ENCODE results near the gene NEK5.

NEK5 gene

DNA sequence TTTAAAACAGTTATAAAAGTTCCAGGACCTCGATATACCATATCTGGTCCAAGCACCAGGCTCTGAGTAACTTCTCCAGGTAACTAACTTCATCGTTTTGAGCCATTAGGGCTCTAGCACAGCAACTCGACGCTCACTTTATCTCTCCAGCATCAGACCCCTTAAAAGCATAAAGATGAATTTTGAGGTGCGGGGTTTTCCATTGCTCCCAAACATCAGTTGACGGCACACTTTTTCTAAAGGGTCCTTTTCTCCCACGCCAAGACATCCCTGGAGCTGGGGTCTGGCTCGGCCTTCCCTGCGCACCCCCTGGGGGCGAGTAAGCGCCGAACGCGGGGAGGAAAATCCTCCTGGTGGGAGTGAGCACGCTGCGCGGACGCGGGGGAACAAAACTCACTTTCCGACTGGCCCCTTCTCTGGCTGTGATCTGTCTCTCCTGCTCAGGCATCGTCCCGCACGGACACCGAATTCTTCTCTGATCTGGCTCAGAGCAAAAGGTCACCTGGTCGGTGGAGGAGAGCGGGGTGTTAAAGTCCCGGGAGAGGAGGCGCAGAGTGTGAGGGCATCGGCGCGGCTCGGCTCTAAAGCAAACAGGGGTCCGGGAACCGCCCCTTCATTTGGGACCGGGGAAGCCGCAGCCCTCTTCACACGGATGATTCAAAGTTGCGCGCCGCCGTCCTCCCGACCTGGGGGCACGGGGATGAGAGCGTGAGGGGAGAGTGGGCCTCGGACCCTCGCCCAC is 117.8 kb downstream of the NEK5 start, which contains the start of gene ATP7B:
ATP7B (minus strand) TSS at position 561 of the 742 bp plus-strand sequence; CDS start at position 448, 113 bp downstream.
- peak; percentile 3 for DNase-seq (ENCODE audit: low read depth)

DNA sequence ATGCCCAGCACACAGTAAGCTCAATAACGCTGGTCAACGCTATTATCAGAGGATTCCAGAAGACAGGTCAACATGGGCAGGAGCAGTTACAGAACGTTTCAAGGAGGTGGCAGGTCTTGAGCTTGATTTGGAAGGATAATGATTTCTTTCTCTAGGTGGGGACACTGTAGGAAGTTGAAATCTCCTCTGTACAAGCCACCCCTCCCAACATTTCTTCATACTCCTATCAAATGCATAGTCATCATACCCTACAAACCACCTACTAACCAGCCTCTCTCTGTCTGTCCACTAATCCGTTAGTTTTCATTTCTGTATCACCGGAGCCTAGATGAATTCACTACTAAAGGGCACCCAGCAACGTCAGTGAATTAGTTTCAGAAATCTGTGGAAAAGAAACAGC is 118.9 kb downstream of the NEK5 start:
- DNase-seq (ENCODE audit: low read depth): no peak

GRCh38 chr13:52006523-52007245 is 122.2 kb downstream of the NEK5 start:
- DNase-seq (ENCODE audit: low read depth): no peak

GRCh38 chr13:52005841-52006522 is 122.9 kb downstream of the NEK5 start:
- no peak for DNase-seq (ENCODE audit: low read depth)

DNA sequence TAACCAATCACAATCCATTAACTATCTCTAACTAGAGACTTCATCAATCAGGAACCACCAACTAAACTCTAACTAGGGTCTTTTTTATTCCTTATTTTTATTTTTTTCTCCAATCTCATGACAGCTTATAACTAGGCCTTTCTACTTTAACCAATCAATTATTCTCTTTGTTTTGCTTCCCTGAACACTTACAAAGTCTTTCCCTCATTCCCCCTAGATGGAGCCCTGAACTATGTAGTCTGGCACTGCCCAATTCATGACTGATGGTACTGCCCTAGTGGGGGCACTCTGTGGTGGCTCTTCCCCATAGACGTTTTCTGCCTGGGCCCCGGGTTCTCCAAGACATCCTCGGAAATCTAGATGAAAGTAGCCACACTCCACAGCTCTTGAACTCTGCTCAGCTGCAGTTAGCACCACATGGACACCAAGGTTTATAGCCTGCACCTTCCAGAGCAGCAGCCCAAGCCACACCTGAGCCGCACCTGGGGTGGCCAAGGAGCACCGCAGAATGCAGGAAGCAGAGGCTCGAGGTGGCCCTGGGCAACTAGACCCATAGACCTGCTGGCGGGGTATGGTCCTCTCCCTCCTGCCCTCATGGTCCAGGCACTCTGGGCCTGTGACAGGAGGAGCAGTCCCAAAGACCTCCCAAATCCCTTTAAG is 124.2 kb downstream of the NEK5 start:
- no peak for DNase-seq (ENCODE audit: low read depth)

GRCh38 chr13:52003541-52003940 is 125.3 kb downstream of the NEK5 start:
- no peak for DNase-seq (ENCODE audit: low read depth)

GRCh38 chr13:52002361-52002760 is 126.5 kb downstream of the NEK5 start:
- DNase-seq (ENCODE audit: low read depth): no peak

- DNase-seq (ENCODE audit: low read depth): no peak
These were observed 127.6 kb downstream of the NEK5 start for GRCh38 chr13:52001120-52001731.

DNA sequence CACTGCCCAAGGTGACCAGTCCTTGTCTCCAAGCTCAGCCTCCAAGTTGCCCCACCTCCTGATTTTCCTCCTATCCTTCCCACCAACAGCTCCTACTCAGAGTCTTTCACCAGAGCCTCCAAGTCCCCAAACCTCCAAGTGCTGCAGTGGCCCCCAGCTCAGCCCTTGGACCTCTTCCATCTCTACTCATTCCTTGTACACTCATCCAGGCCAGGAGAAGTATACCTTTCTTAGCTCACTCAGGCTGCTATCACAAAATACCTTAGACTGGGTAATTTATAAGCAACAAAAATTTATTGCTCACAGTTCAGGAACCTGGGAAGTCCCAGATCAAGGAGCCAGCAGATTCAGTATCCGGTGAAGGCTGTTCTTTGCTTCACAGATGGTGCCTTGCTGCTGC is 129.0 kb downstream of the NEK5 start:
- no peak for DNase-seq (ENCODE audit: low read depth)

DNA sequence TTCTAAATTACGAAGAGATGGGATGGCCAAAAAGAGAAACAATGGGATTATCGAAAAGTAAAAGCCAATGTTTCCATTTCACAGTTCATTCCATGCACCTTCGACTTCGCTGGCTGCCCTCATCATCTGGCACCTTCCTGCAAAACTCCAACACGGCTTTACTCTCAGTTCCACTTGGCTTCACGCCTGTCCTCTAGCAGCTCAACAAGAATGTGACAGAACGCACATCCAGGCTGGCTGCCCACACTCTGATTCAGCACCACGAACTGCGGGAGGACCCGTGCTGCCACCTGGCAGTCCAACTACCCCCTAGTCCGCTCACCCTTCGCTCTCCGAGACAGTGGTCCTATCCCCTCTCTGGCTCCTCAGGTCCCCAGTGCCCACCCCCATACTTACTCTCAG is 129.4 kb downstream of the NEK5 start:
- DNase-seq (ENCODE audit: low read depth): no peak

DNA sequence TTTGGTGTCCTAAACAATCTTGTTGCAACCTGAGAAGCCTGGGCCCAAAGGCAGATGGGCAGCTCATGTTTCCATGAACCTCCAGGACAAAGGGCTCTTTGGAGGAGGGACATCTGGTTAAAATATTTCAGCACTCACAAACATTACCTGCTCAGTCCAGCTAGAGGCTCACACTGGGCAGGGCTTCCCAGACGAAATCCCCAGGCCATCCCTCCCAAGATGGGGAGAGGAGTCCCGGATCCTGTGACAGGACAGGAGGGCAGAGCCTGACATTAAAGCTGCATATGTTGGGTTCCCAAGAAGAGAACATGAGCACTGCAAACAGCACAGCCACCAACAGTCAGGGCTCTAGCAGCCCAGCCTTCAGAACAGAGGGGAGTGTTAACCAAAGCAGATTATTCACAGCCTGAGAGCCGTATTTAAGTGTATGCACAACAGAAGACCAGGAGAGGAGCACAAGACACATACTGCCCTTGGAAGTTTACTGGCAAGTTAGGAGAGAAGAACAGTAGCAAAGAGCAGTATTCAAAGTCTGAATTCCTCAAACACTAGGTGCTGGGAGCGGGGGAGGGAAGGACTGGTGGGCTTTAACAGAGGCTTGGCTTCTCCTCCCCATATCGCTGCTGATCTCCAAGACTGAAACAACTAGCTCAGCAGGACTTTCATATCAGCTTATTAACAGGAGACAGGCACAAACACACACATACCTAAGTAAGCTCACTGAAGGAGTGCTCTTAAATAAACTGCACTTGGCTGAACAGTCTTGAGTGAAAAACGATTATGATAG is 130.0 kb downstream of the NEK5 start:
- no peak for DNase-seq (ENCODE audit: low read depth)

DNA sequence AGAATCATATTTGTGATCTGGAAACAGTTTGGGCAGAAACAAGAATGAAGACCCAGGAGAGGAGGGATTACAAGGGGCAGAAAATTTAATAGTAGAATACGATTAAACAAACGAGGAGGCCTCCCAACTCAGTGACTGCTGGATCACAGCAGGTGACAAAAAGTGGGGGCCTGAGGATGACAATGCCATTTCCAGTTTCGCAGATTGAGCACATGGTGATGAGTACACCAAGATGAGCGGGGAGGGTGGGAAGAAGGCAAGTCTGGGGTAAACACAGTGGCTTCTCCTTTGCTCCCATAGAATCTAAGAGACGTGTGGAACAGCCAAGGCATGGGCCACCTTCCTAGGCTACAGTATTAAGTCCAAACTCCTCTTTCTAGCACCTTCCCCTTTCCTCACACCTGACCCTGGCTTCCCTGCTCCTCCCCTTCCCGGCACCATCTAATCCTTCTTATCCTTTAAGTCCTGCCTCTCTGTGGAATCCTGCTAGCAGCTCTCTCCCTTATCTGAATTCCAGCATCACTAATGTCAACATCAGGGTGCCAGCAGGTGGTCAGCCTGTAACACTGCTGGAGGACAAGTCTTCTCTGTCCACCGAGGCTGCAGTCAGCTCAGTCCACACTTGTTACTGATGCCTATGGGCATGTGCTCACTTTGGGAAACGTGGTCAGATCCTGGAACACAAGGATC is 131.1 kb downstream of the NEK5 start:
- no peak for DNase-seq (ENCODE audit: low read depth)

GRCh38 chr13:51997186-51997585 is 131.7 kb downstream of the NEK5 start:
- no peak for DNase-seq (ENCODE audit: low read depth)

DNA sequence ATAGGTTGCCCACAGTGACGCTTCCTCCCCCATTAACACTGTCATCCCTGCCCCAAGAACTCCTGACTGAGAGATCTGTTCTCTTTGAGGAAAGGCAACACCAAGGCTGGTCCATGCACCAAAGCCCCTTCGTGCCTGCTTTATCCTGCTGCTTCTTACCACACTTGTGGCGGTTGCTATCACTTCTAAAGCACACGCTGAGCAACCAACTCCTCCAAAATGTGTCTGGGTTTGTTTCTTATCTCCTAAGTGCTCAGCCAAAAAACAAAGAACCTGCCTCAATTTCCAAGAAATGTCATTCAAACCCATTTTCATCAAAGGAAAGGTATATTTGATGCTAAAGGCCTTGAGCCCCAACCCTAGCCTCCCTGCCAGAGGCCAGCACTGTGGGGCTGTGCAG is 132.2 kb downstream of the NEK5 start:
- no peak for DNase-seq (ENCODE audit: low read depth)

GRCh38 chr13:51995677-51996551 is 133.0 kb downstream of the NEK5 start:
- DNase-seq (ENCODE audit: low read depth): no peak

- DNase-seq (ENCODE audit: low read depth): no peak
These were observed 135.2 kb downstream of the NEK5 start for GRCh38 chr13:51993713-51994112.

GRCh38 chr13:51988988-51989618 is 139.8 kb downstream of the NEK5 start:
- DNase-seq (ENCODE audit: low read depth): no peak

All from T-helper 22 cell (primary cell).